Smooth muscle cell of trachea (primary cell): Measurements from ENCODE around the gene TRAPPC6A. TPM values are rescaled to one million over a fixed set of nuclear protein-coding genes. Genes with fewer than 3 reads are reported as not detected.

Experiments
- total RNA-seq: library from RNA; depleted of rRNA; stranded (reverse); fragments of >200 nt; gene quantifications from 2 replicates; pipeline ENCODE4 v1.2.1, GENCODE V29; 2014

The TRAPPC6A gene
- total RNA-seq: 6.1 and 8.3 TPM in 2 replicates

GRCh38 chr19:45177817-45178261 lies at the start of gene TRAPPC6A:
TRAPPC6A (minus strand) TSS chr19:45178237; CDS start chr19:45178218, 19 bp downstream.

GRCh38 chr19:45178262-45179071 lies 430 bp upstream of the TRAPPC6A start, which contains the start of gene BLOC1S3:
BLOC1S3 (plus strand) TSS chr19:45178784; CDS start chr19:45179297, 513 bp downstream.

DNA sequence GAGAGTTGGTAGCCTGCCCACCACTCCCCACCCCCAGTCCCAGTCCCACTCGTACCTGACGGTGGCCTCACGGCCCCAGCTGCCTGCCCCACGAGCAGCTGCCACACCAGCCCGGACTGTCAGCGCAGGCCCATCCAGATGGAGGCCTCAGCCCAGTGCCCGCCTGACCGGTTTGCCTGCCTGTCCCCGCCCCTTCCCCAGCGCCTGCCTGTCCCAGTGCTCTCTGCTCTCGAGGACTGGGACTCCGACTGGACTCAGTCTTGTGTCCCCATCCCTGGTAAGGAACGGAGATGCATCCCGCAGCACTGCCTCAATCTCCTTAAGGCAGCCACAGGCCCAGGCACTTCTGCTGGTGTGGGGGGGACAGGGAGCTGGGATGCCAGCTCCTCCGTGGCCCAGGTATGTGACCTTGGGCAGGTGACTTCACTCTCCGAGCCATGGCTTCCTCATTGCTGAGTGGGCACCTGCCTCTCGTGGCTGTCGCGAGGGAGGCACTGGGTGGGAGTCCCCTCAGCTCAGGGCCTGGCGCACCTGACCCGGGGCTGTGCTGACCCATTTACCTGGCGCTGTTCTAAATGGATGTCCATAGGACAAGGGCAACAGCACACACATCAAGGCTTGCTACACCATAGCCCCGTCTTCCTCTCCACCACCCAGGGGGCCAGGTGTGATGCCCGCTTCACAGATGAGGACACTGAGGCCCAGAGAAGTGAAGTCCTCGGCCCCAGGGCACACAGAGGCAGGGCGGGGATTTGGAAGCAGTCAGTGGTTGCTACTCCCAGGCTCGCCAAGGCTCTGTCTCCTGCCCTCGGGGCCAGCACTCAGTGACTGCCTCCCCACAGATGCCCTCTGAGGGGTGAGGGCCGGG lies 16.9 kb downstream of the TRAPPC6A start, which contains the start of gene NKPD1:
Gene NKPD1, minus strand, starts transcription at position 113 of the 868 bp plus-strand sequence. CDS start 832 bp downstream, outside the sequence.

Other genes starting within 250 kb of the TRAPPC6A start
- gene APOC4, start 236.0 kb downstream of the TRAPPC6A start, total RNA-seq: not detected in 2 replicates
- gene APOC2, start 232.2 kb downstream of the TRAPPC6A start, total RNA-seq: not detected in 2 replicates
- gene CLPTM1, start 222.9 kb downstream of the TRAPPC6A start, total RNA-seq: 42.9 and 94.9 TPM in 2 replicates
- gene RELB, start 176.8 kb downstream of the TRAPPC6A start, total RNA-seq: 4.1 and 19.0 TPM in 2 replicates
- 11.4 and 25.5 TPM in 2 replicates for gene CLASRP, start 139.2 kb downstream of the TRAPPC6A start, total RNA-seq
- 0.17 and 0.29 TPM in 2 replicates for gene ZNF296, start 101.8 kb downstream of the TRAPPC6A start, total RNA-seq
- gene GEMIN7, start 99.0 kb downstream of the TRAPPC6A start, total RNA-seq: 21.1 and 22.2 TPM in 2 replicates
- gene PPP1R37, start 85.1 kb downstream of the TRAPPC6A start, total RNA-seq: 39.7 and 66.0 TPM in 2 replicates
- under 0.01 and 0.66 TPM in 2 replicates for gene NKPD1, start 17.3 kb downstream of the TRAPPC6A start, total RNA-seq
- gene BLOC1S3, start 547 bp upstream of the TRAPPC6A start, total RNA-seq: 8.9 and 13.1 TPM in 2 replicates
- 0.17 TPM in 1 of 2 replicates, not detected in the other for gene EXOC3L2, start 67.2 kb upstream of the TRAPPC6A start, total RNA-seq
- gene MARK4, start 73.0 kb upstream of the TRAPPC6A start, total RNA-seq: 12.5 and 16.0 TPM in 2 replicates
- gene CKM, start 144.6 kb upstream of the TRAPPC6A start, total RNA-seq: not detected in 2 replicates
- gene KLC3, start 162.5 kb upstream of the TRAPPC6A start, total RNA-seq: under 0.01 TPM in 2 replicates
- gene ERCC2, start 192.3 kb upstream of the TRAPPC6A start, total RNA-seq: 18.0 and 28.1 TPM in 2 replicates
- gene PPP1R13L, start 226.8 kb upstream of the TRAPPC6A start, total RNA-seq: 1.5 and 2.2 TPM in 2 replicates
- gene POLR1G, start 228.4 kb upstream of the TRAPPC6A start, total RNA-seq: 2.9 and 4.3 TPM in 2 replicates
- gene ERCC1, start 245.7 kb upstream of the TRAPPC6A start, total RNA-seq: 78.7 and 79.7 TPM in 2 replicates